Activated CD8-positive, alpha-beta memory T cell treated with anti-CD3 and anti-CD28 coated beads for 36 hours (primary cell): ENCODE results near the gene SETD5. TPM values are rescaled to one million over a fixed set of nuclear protein-coding genes. Genes with fewer than 3 reads are reported as not detected.
"Not testable (repeated sequence)": the region's sequence is repeated elsewhere in the genome, so short reads cannot be mapped to it uniquely, and the experiment has no call there.

Experiments
- CTCF ChIA-PET: fragments of 350-600 bp; sonication (Branson Sonifier 250); formaldehyde crosslinking; loops from one replicate; lab custom pipeline; 2021; ENCODE audit warnings: antibody characterized with exemption; lab: Charles Lee
- POLR2A ChIA-PET: fragments of 350-600 bp; sonication (Branson Sonifier 250); formaldehyde crosslinking; loops from one replicate; lab custom pipeline; 2021; ENCODE audit warnings: antibody characterized with exemption; lab: Charles Lee
- total RNA-seq, 2 experiments: library from RNA; stranded (reverse); gene quantifications; one replicate each; pipeline ENCODE4 v1.2.3, GENCODE V29; 2021

The SETD5 gene
- total RNA-seq, 2 experiments from 2014 or later = 98.0 to 101 TPM

GRCh38 chr3:9480265-9480664, 82.8 kb downstream of the SETD5 start:
- CTCF ChIA-PET = interaction anchor here (1.3 kb wide), 1 partner anchor 131 kb away, joined by 3 read pairs; no protein-coding TSS in a partner anchor
- POLR2A ChIA-PET = no interaction called here

GRCh38 chr3:9485248-9485647, 87.8 kb downstream of the SETD5 start:
- CTCF ChIA-PET = no interaction called here

GRCh38 chr3:9491506-9491905, 94.1 kb downstream of the SETD5 start:
- ChIA-PET CTCF (no interaction called here), POLR2A (no interaction called here)

More at GRCh38 chr3:9485248-9485647, 87.8 kb downstream of the SETD5 start:
- POLR2A ChIA-PET = no interaction called here

- CTCF ChIA-PET = interaction anchor here (0.7 kb wide), 1 partner anchor 131 kb away, joined by 5 read pairs; no protein-coding TSS in a partner anchor
- POLR2A ChIA-PET = not testable (repeated sequence)
These were observed 96.6 kb downstream of the SETD5 start for GRCh38 chr3:9494036-9494435.

- ChIA-PET CTCF (no interaction called here), POLR2A (no interaction called here)
These were observed 99.5 kb downstream of the SETD5 start for GRCh38 chr3:9496893-9497292.

GRCh38 chr3:9497821-9498565, 100.6 kb downstream of the SETD5 start:
- CTCF ChIA-PET = interaction anchor here (0.6 kb wide), 1 partner anchor 12 kb away, joined by 3 read pairs; no protein-coding TSS in a partner anchor
- POLR2A ChIA-PET = no interaction called here

GRCh38 chr3:9498781-9499180, 101.4 kb downstream of the SETD5 start:
- POLR2A ChIA-PET = no interaction called here
- CTCF ChIA-PET = interaction anchor here (0.6 kb wide), 1 partner anchor 11 kb away, joined by 3 read pairs; no protein-coding TSS in a partner anchor

- ChIA-PET POLR2A (no interaction called here), CTCF (interaction anchor here (0.6 kb wide), 2 partner anchors 220 to 471 kb away, joined by 3 read pairs; no protein-coding TSS in a partner anchor)
These were observed 102.2 kb downstream of the SETD5 start for GRCh38 chr3:9499455-9500107.

GRCh38 chr3:9500108-9501050, 103.0 kb downstream of the SETD5 start:
- POLR2A ChIA-PET = no interaction called here
- CTCF ChIA-PET = interaction anchor here (0.6 to 0.8 kb wide), 3 partner anchors 53 to 470 kb away, joined by 3 read pairs; partner anchors contain the start of gene LHFPL4

- CTCF ChIA-PET = interaction anchor here (0.8 kb wide), 1 partner anchor 52 kb away, joined by 3 read pairs; the partner anchor contains the start of gene LHFPL4
- POLR2A ChIA-PET = no interaction called here
These were observed 103.8 kb downstream of the SETD5 start for GRCh38 chr3:9501226-9501625.

GRCh38 chr3:9503283-9503682, 105.9 kb downstream of the SETD5 start:
- ChIA-PET POLR2A (no interaction called here), CTCF (interaction anchor here (0.6 to 1.4 kb wide), 6 partner anchors 8 to 238 kb away, joined by 3 to 4 read pairs (median 3); partner anchors contain the start of gene MTMR14)

- ChIA-PET CTCF (no interaction called here), POLR2A (no interaction called here)
These were observed 110.5 kb downstream of the SETD5 start for GRCh38 chr3:9507586-9508578.

- POLR2A ChIA-PET = no interaction called here
These were observed 111.4 kb downstream of the SETD5 start for GRCh38 chr3:9508781-9509180.

GRCh38 chr3:9512456-9513045, 115.1 kb downstream of the SETD5 start:
- ChIA-PET CTCF (no interaction called here), POLR2A (no interaction called here)

More at GRCh38 chr3:9508781-9509180, 111.4 kb downstream of the SETD5 start:
- CTCF ChIA-PET = interaction anchor here (0.7 kb wide), 1 partner anchor 169 kb away, joined by 3 read pairs; no protein-coding TSS in a partner anchor

- POLR2A ChIA-PET = no interaction called here
- CTCF ChIA-PET = no interaction called here
These were observed 116.9 kb downstream of the SETD5 start for GRCh38 chr3:9514306-9514705.

GRCh38 chr3:9514956-9515355, 117.5 kb downstream of the SETD5 start:
- ChIA-PET CTCF (no interaction called here), POLR2A (no interaction called here)

GRCh38 chr3:9525078-9525477, 127.7 kb downstream of the SETD5 start:
- POLR2A ChIA-PET = no interaction called here

More at GRCh38 chr3:9525078-9525477, 127.7 kb downstream of the SETD5 start:
- CTCF ChIA-PET = no interaction called here
